ENCODE data around the gene ESYT3.

The ESYT3 gene

DNA sequence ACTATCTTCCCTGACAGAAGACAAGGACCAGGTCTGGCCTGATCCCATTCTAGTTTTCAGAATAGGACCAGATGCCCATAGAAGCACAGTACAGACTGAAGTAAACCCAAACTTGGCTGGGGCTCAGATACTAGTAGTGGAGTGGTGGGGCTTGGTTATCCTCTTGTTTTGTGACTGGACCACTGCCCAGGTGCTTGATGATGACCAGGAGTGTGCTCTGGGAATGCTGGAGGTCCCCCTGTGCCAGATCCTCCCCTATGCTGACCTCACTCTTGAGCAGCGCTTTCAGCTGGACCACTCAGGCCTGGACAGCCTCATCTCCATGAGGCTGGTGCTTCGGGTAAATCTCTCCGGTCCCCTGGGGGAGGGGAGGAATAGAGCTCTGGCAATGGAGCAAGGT, 36.3 kb downstream of the ESYT3 start:
- Histone ChIP-seq H3K27me3 (ENCODE audit: insufficient read depth, insufficient read length) (no peaks in the 10 kb centered on the region), H3K9me3 (ENCODE audit: insufficient read depth, low read length) (no peaks in the 10 kb centered on the region), H3K4me1 (ENCODE audit: insufficient read depth, insufficient read length) (no peaks in the 10 kb centered on the region), H3K9ac (ENCODE audit: insufficient read length, low read depth) (no peak overlapping the region), H3K4me3 (ENCODE audit: insufficient read length, low read depth) (no peak overlapping the region), H3K36me3 (ENCODE audit: insufficient read depth, insufficient read length, low read length) (peaks cover 69% of the 10 kb centered on the region)
- no peak for DNase-seq (ENCODE audit: low read depth, low spot score)
- TF ChIP-seq ZNF274 (IDR thresholded peaks at IDR 0.05; ENCODE audit: low read depth, low read length), result no peak
- no peak for TF ChIP-seq YY1 (IDR thresholded peaks at IDR 0.05; ENCODE audit: insufficient read depth, insufficient read length)
- no peak for TF ChIP-seq SUZ12 (IDR thresholded peaks at IDR 0.05; ENCODE audit: extremely low read depth, insufficient read depth, insufficient read length)

DNA sequence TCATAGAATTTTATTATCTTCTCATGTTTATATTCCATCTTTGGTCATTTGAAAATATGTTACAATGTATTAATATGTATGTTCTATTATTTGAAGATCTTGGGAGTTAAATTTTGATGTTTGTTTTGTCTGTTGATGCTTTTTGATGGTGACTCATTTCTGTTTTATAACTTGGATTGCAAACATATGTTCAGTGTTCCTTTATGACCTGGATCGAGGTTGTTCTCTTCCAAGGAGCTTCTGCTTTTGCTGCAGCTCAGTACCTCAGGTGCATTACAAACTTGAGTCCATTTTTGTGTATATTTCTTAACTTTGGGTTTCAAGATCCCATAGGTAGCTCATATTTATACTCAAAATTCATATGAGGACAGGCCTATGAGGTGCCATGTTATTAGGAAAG, 37.1 kb downstream of the ESYT3 start:
- Histone ChIP-seq H3K4me1 (ENCODE audit: insufficient read depth, insufficient read length) (no peaks in the 10 kb centered on the region), H3K27me3 (ENCODE audit: insufficient read depth, insufficient read length) (no peaks in the 10 kb centered on the region), H3K9me3 (ENCODE audit: insufficient read depth, low read length) (no peaks in the 10 kb centered on the region), H3K36me3 (ENCODE audit: insufficient read depth, insufficient read length, low read length) (peaks cover 62% of the 10 kb centered on the region), H3K4me3 (ENCODE audit: insufficient read length, low read depth) (no peak overlapping the region), H3K9ac (ENCODE audit: insufficient read length, low read depth) (no peak overlapping the region)
- no peak for DNase-seq (ENCODE audit: low read depth, low spot score)
- no peak for TF ChIP-seq SUZ12 (IDR thresholded peaks at IDR 0.05; ENCODE audit: extremely low read depth, insufficient read depth, insufficient read length)
- no peak for TF ChIP-seq ZNF274 (IDR thresholded peaks at IDR 0.05; ENCODE audit: low read depth, low read length)

GRCh38 chr3:138472141-138472825, 37.9 kb downstream of the ESYT3 start:
- Histone ChIP-seq H3K4me3 (ENCODE audit: insufficient read length, low read depth) (no peak overlapping the region), H3K27me3 (ENCODE audit: insufficient read depth, insufficient read length) (no peaks in the 10 kb centered on the region), H3K9me3 (ENCODE audit: insufficient read depth, low read length) (no peaks in the 10 kb centered on the region), H3K9ac (ENCODE audit: insufficient read length, low read depth) (no peak overlapping the region), H3K4me1 (ENCODE audit: insufficient read depth, insufficient read length) (no peaks in the 10 kb centered on the region), H3K36me3 (ENCODE audit: insufficient read depth, insufficient read length, low read length) (peaks cover 58% of the 10 kb centered on the region)
- TF ChIP-seq YY1 (IDR thresholded peaks at IDR 0.05; ENCODE audit: insufficient read depth, insufficient read length) (no peak), ZNF274 (IDR thresholded peaks at IDR 0.05; ENCODE audit: low read depth, low read length) (no peak), SUZ12 (IDR thresholded peaks at IDR 0.05; ENCODE audit: extremely low read depth, insufficient read depth, insufficient read length) (no peak)
- no peak for DNase-seq (ENCODE audit: low read depth, low spot score)

GRCh38 chr3:138473391-138473790, 39.0 kb downstream of the ESYT3 start:
- no peak for DNase-seq (ENCODE audit: low read depth, low spot score)
- no peak for TF ChIP-seq YY1 (IDR thresholded peaks at IDR 0.05; ENCODE audit: insufficient read depth, insufficient read length)
- no peak for TF ChIP-seq SUZ12 (IDR thresholded peaks at IDR 0.05; ENCODE audit: extremely low read depth, insufficient read depth, insufficient read length)
- TF ChIP-seq ZNF274 (IDR thresholded peaks at IDR 0.05; ENCODE audit: low read depth, low read length), result no peak
- Histone ChIP-seq H3K4me3 (ENCODE audit: insufficient read length, low read depth) (no peak overlapping the region), H3K4me1 (ENCODE audit: insufficient read depth, insufficient read length) (no peaks in the 10 kb centered on the region), H3K9me3 (ENCODE audit: insufficient read depth, low read length) (no peaks in the 10 kb centered on the region), H3K9ac (ENCODE audit: insufficient read length, low read depth) (no peak overlapping the region), H3K27me3 (ENCODE audit: insufficient read depth, insufficient read length) (no peaks in the 10 kb centered on the region), H3K36me3 (ENCODE audit: insufficient read depth, insufficient read length, low read length) (peaks cover 48% of the 10 kb centered on the region)

- DNase-seq (ENCODE audit: low read depth, low spot score), result no peak
- no peaks in the 10 kb centered on the region for H3K4me1 ChIP-seq (ENCODE audit: insufficient read depth, insufficient read length)
- no peak overlapping the region for H3K9ac ChIP-seq (ENCODE audit: insufficient read length, low read depth)
- no peaks in the 10 kb centered on the region for H3K9me3 ChIP-seq (ENCODE audit: insufficient read depth, low read length)
- H3K27me3 ChIP-seq (ENCODE audit: insufficient read depth, insufficient read length), result no peaks in the 10 kb centered on the region
- TF ChIP-seq YY1 (IDR thresholded peaks at IDR 0.05; ENCODE audit: insufficient read depth, insufficient read length) (no peak), ZNF274 (IDR thresholded peaks at IDR 0.05; ENCODE audit: low read depth, low read length) (no peak), SUZ12 (IDR thresholded peaks at IDR 0.05; ENCODE audit: extremely low read depth, insufficient read depth, insufficient read length) (no peak)
- no peak overlapping the region for H3K4me3 ChIP-seq (ENCODE audit: insufficient read length, low read depth)
- H3K36me3 ChIP-seq (ENCODE audit: insufficient read depth, insufficient read length, low read length), result peaks cover 40% of the 10 kb centered on the region
Observed at GRCh38 chr3:138474163-138474562, 39.7 kb downstream of the ESYT3 start.

- H3K27me3 ChIP-seq (ENCODE audit: insufficient read depth, insufficient read length), result no peaks in the 10 kb centered on the region
Observed at GRCh38 chr3:138476526-138476925, 42.1 kb downstream of the ESYT3 start.

GRCh38 chr3:138477120-138477519, 42.7 kb downstream of the ESYT3 start:
- no peaks in the 10 kb centered on the region for H3K27me3 ChIP-seq (ENCODE audit: insufficient read depth, insufficient read length)
- H3K4me1 ChIP-seq (ENCODE audit: insufficient read depth, insufficient read length), result no peaks in the 10 kb centered on the region
- H3K4me3 ChIP-seq (ENCODE audit: insufficient read length, low read depth), result no peak overlapping the region
- TF ChIP-seq SUZ12 (IDR thresholded peaks at IDR 0.05; ENCODE audit: extremely low read depth, insufficient read depth, insufficient read length) (no peak), YY1 (IDR thresholded peaks at IDR 0.05; ENCODE audit: insufficient read depth, insufficient read length) (no peak), ZNF274 (IDR thresholded peaks at IDR 0.05; ENCODE audit: low read depth, low read length) (no peak)
- no peak for DNase-seq (ENCODE audit: low read depth, low spot score)
- H3K9me3 ChIP-seq (ENCODE audit: insufficient read depth, low read length), result no peaks in the 10 kb centered on the region
- H3K36me3 ChIP-seq (ENCODE audit: insufficient read depth, insufficient read length, low read length), result peaks cover 23% of the 10 kb centered on the region
- no peak overlapping the region for H3K9ac ChIP-seq (ENCODE audit: insufficient read length, low read depth)

More at GRCh38 chr3:138476526-138476925, 42.1 kb downstream of the ESYT3 start:
- Histone ChIP-seq H3K4me1 (ENCODE audit: insufficient read depth, insufficient read length) (no peaks in the 10 kb centered on the region), H3K9ac (ENCODE audit: insufficient read length, low read depth) (no peak overlapping the region), H3K36me3 (ENCODE audit: insufficient read depth, insufficient read length, low read length) (peaks cover 23% of the 10 kb centered on the region), H3K9me3 (ENCODE audit: insufficient read depth, low read length) (no peaks in the 10 kb centered on the region), H3K4me3 (ENCODE audit: insufficient read length, low read depth) (no peak overlapping the region)
- DNase-seq (ENCODE audit: low read depth, low spot score), result no peak
- TF ChIP-seq ZNF274 (IDR thresholded peaks at IDR 0.05; ENCODE audit: low read depth, low read length) (no peak), SUZ12 (IDR thresholded peaks at IDR 0.05; ENCODE audit: extremely low read depth, insufficient read depth, insufficient read length) (no peak), YY1 (IDR thresholded peaks at IDR 0.05; ENCODE audit: insufficient read depth, insufficient read length) (no peak)

Measured in NT2/D1 (cell line).